ENCODE measurements around the gene SH3RF3.

SH3RF3 gene

DNA sequence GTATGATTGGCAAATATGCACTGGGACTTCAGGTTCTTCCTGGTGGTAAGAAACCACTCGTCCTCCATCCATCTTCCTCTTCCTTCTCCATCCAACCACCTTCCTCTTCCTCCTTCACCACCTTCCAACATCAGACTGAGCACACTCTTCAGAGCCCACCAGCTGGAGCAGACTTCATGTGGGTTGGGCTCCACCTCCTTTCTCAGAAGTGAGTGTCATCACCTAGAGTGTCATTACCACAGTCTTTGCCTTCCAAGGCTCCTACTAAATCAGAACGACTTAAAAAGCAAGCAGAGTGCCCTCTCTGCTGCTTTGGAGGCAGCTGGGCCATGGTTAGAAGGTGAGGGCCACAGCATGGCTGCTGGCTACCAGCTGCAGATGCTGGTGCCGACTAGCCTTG lies 171.6 kb downstream of the SH3RF3 start:
- no peak overlapping the region for H3K4me3 ChIP-seq (ENCODE audit: low read depth, low read length)
- DNase-seq (ENCODE audit: low read depth), result no peak
- no peak for TF ChIP-seq CTCF (IDR thresholded peaks at IDR 0.05; ENCODE audit: control insufficient read depth, extremely low read depth, insufficient read depth)

DNA sequence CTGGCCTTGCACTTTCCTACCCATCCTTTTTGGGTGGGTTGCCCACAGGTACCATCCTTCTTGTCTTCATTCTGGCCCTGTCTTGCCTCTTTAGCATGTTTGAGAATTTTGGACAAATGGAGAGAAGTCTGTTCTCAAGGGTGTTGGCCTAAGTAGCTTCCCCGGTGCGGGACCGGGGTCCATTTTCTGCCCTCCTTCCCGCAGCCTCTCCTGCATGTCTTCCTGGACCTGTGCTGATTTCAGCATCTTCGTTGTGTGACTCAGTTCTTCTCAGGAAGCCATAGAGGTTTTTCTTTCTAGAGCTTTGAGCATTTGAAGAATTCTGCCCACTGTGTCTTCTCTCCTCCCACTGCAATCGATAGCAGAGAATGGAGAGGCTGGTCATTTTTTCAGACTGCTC lies 172.7 kb downstream of the SH3RF3 start:
- no peak for TF ChIP-seq CTCF (IDR thresholded peaks at IDR 0.05; ENCODE audit: control insufficient read depth, extremely low read depth, insufficient read depth)
- no peak overlapping the region for H3K4me3 ChIP-seq (ENCODE audit: low read depth, low read length)
- DNase-seq (ENCODE audit: low read depth), result no peak

DNA sequence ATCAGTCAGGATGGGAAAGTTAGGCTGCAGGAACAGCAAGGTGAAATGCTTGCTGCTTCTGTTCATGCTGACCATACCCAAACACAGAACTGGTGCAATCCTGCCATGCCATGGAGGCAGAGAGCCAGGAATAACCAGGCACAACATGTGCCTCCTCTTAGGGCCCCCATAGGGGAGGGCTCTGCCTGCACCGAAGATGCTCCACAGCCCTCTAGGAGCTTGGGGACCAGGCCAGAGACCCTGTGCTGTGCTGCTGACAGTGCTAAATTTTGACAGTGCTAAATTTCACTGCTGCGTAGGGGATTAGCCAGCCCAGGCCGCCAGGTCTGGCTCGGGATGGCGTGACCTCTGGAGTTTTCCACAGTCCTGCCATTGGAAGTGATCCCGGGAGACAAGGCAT lies 173.3 kb downstream of the SH3RF3 start:
- no peak for DNase-seq (ENCODE audit: low read depth)
- H3K4me3 ChIP-seq (ENCODE audit: low read depth, low read length), result no peak overlapping the region
- no peak for TF ChIP-seq CTCF (IDR thresholded peaks at IDR 0.05; ENCODE audit: control insufficient read depth, extremely low read depth, insufficient read depth)

GRCh38 chr2:109304242-109304641 lies 175.2 kb downstream of the SH3RF3 start:
- no peak overlapping the region for H3K4me3 ChIP-seq (ENCODE audit: low read depth, low read length)
- TF ChIP-seq CTCF (IDR thresholded peaks at IDR 0.05; ENCODE audit: control insufficient read depth, extremely low read depth, insufficient read depth), result no peak
- no peak for DNase-seq (ENCODE audit: low read depth)

DNA sequence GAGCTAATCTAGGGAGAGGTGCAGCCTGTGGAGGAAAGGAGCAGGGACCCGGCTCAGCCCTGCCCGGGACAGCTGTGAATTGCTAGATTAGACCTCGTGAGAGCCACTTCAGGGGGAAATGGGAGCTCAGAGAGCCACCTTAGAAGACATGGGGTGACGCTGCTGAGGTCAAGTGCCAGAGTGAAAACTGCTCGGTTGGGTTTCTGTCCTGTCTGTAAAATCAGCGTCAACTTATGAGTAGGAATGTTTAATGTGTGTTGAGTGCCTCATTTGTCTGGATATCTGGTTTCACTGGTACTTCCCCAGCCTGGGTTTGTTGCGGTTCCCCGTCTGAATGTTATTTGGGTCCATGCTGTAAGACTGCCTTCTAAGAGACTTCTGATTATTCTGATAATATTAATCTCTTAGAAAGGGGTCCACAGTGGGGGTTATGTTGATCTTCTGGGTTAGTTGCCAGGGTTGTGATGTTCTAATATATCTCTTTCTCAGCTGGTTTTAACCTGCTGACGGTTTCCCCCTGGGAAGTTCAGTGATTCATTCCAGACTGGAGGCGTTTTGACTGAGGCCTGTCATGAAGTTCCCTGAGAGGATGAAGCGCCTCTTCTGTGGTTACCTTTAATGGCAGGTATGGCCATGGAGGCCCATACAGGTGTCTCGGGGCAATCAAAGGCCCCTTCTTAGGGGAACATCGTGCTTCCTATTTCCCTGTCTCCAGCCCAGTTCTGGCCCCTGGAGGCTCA lies 175.9 kb downstream of the SH3RF3 start:
- TF ChIP-seq CTCF (IDR thresholded peaks at IDR 0.05; ENCODE audit: control insufficient read depth, extremely low read depth, insufficient read depth), result no peak
- no peak overlapping the region for H3K4me3 ChIP-seq (ENCODE audit: low read depth, low read length)
- no peak for DNase-seq (ENCODE audit: low read depth)

GRCh38 chr2:109305490-109306167 lies 176.6 kb downstream of the SH3RF3 start:
- no peak for DNase-seq (ENCODE audit: low read depth)
- no peak overlapping the region for H3K4me3 ChIP-seq (ENCODE audit: low read depth, low read length)
- no peak for TF ChIP-seq CTCF (IDR thresholded peaks at IDR 0.05; ENCODE audit: control insufficient read depth, extremely low read depth, insufficient read depth)
